Kidney epithelial cell (primary cell): ENCODE measurements around the gene STK32B. TPM values are rescaled to one million over a fixed set of nuclear protein-coding genes. Genes with fewer than 3 reads are reported as not detected.

ENCODE experiments used
- DNase-seq: peaks from one replicate; pipeline ENCODE4 v3.0.0-alpha.2; 2010; ENCODE audit warnings: low read depth
- H3K27me3 ChIP-seq: 2 replicates; pipeline ENCODE4 v1.6.0; 2011; ENCODE audit warnings: low read length; ENCODE audit not compliant: control insufficient read depth, insufficient read depth
- H3K36me3 ChIP-seq: 2 replicates; pipeline ENCODE4 v1.5.1; 2011; ENCODE audit warnings: low read length; ENCODE audit not compliant: control insufficient read depth, insufficient read depth
- H3K4me3 ChIP-seq: 2 replicates; pipeline ENCODE4 v1.5.1; 2011; ENCODE audit warnings: low read depth, mild to moderate bottlenecking, control low read depth, low read length
- CTCF ChIP-seq: IDR thresholded peaks from 2 replicates; pipeline ENCODE4 v1.5.1; 2011; ENCODE audit warnings: mild to moderate bottlenecking, moderate library complexity, low read length, control low read depth, inconsistent platforms; ENCODE audit not compliant: insufficient read depth, poor library complexity, severe bottlenecking
- total RNA-seq: library from RNA; depleted of rRNA; stranded (reverse); fragments of >200 nt; gene quantifications from 2 replicates; pipeline ENCODE4 v1.2.3, GENCODE V29; 2015

Gene STK32B
- total RNA-seq, 1 donor from 2014 or later, result 3.6 TPM

- TF ChIP-seq CTCF, result no peak
- Histone ChIP-seq H3K4me3 (no peak overlapping the region), H3K27me3 (no peaks in the 10 kb centered on the region), H3K36me3 (no peaks in the 10 kb centered on the region)
- no peak for DNase-seq
These were observed 11.5 kb upstream of the STK32B start for GRCh38 chr4:5039800-5040199.

GRCh38 chr4:5040856-5041620 is 10.2 kb upstream of the STK32B start:
- no peak for DNase-seq
- Histone ChIP-seq H3K27me3 (no peaks in the 10 kb centered on the region), H3K36me3 (no peaks in the 10 kb centered on the region), H3K4me3 (no peak overlapping the region)
- no peak for TF ChIP-seq CTCF

GRCh38 chr4:5041699-5042098 is 9.6 kb upstream of the STK32B start:
- DNase-seq, result no peak
- H3K27me3 ChIP-seq, result no peaks in the 10 kb centered on the region
- TF ChIP-seq CTCF, result no peak
- H3K36me3 ChIP-seq, result no peaks in the 10 kb centered on the region
- no peak overlapping the region for H3K4me3 ChIP-seq

GRCh38 chr4:5043579-5043978 is 7.7 kb upstream of the STK32B start:
- Histone ChIP-seq H3K36me3 (no peaks in the 10 kb centered on the region), H3K27me3 (no peaks in the 10 kb centered on the region), H3K4me3 (no peak overlapping the region)
- no peak for DNase-seq
- no peak for TF ChIP-seq CTCF

GRCh38 chr4:5044341-5044740 is 6.9 kb upstream of the STK32B start:
- Histone ChIP-seq H3K36me3 (no peaks in the 10 kb centered on the region), H3K27me3 (no peaks in the 10 kb centered on the region), H3K4me3 (no peak overlapping the region)
- no peak for DNase-seq
- TF ChIP-seq CTCF, result no peak

GRCh38 chr4:5045097-5045496 is 6.2 kb upstream of the STK32B start:
- no peak overlapping the region for H3K4me3 ChIP-seq
- H3K36me3 ChIP-seq, result no peaks in the 10 kb centered on the region
- no peak for DNase-seq
- TF ChIP-seq CTCF, result no peak
- no peaks in the 10 kb centered on the region for H3K27me3 ChIP-seq
